Activated CD8-positive, alpha-beta T cell treated with anti-CD3 and anti-CD28 coated beads for 36 hours (primary cell): ENCODE measurements around the gene TNFRSF14. TPM values are rescaled to one million over a fixed set of nuclear protein-coding genes. Genes with fewer than 3 reads are reported as not detected.

Experiments
- ATAC-seq: fragments of 200-7000 bp; cut with Tn5 transposase; one replicate; pipeline ENCODE4 v1.10.0; 2021; ENCODE audit warnings: mild to moderate bottlenecking, moderate library complexity
- CTCF ChIA-PET: fragments of 350-600 bp; sonication (Branson Sonifier 250); formaldehyde crosslinking; loops from one replicate; lab custom pipeline; 2021; ENCODE audit warnings: antibody characterized with exemption; lab: Charles Lee
- POLR2A ChIA-PET: fragments of 350-600 bp; sonication (Branson Sonifier 250); formaldehyde crosslinking; loops from one replicate; lab custom pipeline; 2021; ENCODE audit warnings: antibody characterized with exemption; lab: Charles Lee
- DNase-seq: peaks from one replicate; pipeline ENCODE4 v3.0.0-alpha.2; 2020
- H3K27ac Mint-ChIP-seq: one replicate; pipeline ENCODE4 v1.8.0; 2021; ENCODE audit warnings: mild to moderate bottlenecking, mixed read lengths
- H3K27me3 Mint-ChIP-seq: one replicate; pipeline ENCODE4 v1.8.0; 2021; ENCODE audit warnings: mixed read lengths
- H3K36me3 Mint-ChIP-seq: one replicate; pipeline ENCODE4 v1.8.0; 2021; ENCODE audit warnings: low read depth, mixed read lengths
- H3K4me1 Mint-ChIP-seq: one replicate; pipeline ENCODE4 v1.8.0; 2021; ENCODE audit warnings: low read depth, mixed read lengths
- H3K4me3 Mint-ChIP-seq: one replicate; pipeline ENCODE4 v1.8.0; 2021; ENCODE audit warnings: mild to moderate bottlenecking, moderate library complexity, mixed read lengths
- H3K9me3 Mint-ChIP-seq: one replicate; pipeline ENCODE4 v1.8.0; 2021; ENCODE audit warnings: mixed read lengths
- intact Hi-C: fragments of 100-400 bp; cut with micrococcal nuclease; formaldehyde crosslinking; loops from one replicate; pipeline ENCODE4 v1.10.0; 2022
- total RNA-seq, 2 experiments: library from RNA; stranded (reverse); gene quantifications; one replicate each; pipeline ENCODE4 v1.2.3, GENCODE V29; 2021
- TF ChIP-seq, protein P1 (sequence below): fragments of 200-600 bp; IDR thresholded peaks from one replicate; pipeline ENCODE4 v1.8.0; 2022; ENCODE audit warnings: antibody characterized with exemption, mild to moderate bottlenecking

TNFRSF14 gene
- total RNA-seq, 2 experiments from 2014 or later, result 134 to 140 TPM

DNA sequence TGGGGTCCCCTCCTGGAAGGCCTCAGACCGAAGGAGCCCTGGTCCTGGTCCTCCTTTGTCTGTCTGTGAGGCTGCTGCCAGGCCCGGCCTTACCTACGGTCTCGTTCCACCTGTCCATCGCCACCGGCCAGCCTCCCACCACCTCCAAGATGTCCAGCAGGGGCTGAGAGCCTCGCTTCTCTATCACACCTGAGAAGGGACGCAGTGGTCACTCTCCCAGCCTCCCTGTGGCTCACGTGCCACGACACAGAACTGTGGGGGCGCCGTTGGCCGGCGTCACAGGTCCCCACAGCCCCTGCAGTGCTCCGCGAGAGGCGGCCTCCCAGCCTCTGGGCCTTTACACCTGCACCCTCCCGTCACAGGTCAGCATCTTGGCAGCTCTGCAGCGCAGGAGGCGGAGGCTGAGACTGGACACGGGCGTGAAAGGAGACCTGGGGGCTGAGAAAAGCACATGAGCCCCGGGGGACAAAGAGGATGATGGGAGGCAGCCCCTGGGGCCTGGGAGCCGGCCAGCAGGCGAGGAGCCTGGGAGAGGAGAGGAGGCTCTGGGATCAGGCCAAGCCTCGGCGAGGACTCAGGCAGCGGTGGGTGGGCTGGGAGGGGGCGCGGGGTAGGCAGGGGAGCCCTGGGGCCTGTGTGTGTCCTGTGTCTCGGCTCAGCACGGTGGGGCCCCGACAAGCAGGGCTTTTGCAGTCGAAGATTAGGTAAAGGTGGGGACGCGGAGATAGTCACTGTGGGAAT lies 50.9 kb downstream of the TNFRSF14 start:
- ATAC-seq, result no peak
- DNase-seq, result no peak
- Mint-ChIP-seq H3K4me3 (no peak overlapping the region), H3K9me3 (no peaks in the 10 kb centered on the region), H3K36me3 (no peaks in the 10 kb centered on the region), H3K27me3 (no peaks in the 10 kb centered on the region), H3K4me1 (no peaks in the 10 kb centered on the region), H3K27ac (no peak overlapping the region)
- TF ChIP-seq, protein P1, sequence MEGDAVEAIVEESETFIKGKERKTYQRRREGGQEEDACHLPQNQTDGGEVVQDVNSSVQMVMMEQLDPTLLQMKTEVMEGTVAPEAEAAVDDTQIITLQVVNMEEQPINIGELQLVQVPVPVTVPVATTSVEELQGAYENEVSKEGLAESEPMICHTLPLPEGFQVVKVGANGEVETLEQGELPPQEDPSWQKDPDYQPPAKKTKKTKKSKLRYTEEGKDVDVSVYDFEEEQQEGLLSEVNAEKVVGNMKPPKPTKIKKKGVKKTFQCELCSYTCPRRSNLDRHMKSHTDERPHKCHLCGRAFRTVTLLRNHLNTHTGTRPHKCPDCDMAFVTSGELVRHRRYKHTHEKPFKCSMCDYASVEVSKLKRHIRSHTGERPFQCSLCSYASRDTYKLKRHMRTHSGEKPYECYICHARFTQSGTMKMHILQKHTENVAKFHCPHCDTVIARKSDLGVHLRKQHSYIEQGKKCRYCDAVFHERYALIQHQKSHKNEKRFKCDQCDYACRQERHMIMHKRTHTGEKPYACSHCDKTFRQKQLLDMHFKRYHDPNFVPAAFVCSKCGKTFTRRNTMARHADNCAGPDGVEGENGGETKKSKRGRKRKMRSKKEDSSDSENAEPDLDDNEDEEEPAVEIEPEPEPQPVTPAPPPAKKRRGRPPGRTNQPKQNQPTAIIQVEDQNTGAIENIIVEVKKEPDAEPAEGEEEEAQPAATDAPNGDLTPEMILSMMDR, result no peak
- ChIA-PET CTCF (no interaction called here), POLR2A (no interaction called here)
- intact Hi-C loops, result no loop called here

GRCh38 chr1:2607641-2608091 lies 51.5 kb downstream of the TNFRSF14 start:
- Mint-ChIP-seq H3K27me3 (no peaks in the 10 kb centered on the region), H3K4me3 (no peak overlapping the region), H3K36me3 (no peaks in the 10 kb centered on the region), H3K4me1 (no peaks in the 10 kb centered on the region), H3K27ac (no peak overlapping the region), H3K9me3 (no peaks in the 10 kb centered on the region)
- POLR2A ChIA-PET, result no interaction called here
- TF ChIP-seq, protein P1, result no peak
- ATAC-seq (no peak), DNase-seq (no peak)
- intact Hi-C loops, result no loop called here
- CTCF ChIA-PET, result no interaction called here

DNA sequence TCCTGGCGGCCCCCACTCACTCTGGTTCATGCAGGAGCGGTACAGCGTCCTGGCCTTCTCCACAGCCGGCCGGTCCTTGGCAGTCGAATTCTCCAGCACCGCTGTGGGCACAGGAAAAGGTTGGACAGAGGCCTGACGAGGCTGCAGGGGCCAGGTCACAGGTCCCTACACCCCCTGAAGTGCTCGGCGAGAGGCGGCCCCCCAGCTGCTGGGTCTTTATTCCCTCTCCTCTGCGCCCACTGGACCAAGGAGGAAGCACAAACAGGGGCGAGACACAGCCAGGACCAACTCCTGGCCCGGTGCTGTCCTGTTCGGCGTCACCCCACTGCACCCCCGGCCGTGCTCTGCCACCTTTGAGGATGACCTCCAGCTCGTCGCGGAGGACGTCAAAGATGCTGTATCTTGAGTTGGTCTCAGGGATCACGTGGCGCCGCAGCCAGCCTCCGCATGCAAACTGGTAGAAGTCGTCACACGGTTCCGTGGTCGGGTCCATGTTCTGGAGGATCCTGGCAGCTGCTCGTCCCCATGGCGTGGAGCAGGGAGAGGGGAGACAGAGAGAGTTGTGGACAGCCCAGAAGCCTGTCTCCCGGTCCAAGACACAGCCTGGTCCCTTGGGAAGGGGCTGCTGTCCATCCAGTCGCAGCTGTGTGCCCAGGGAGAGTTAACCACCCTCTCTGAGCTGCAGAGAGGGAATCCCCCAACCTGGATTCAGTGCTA lies 53.3 kb downstream of the TNFRSF14 start:
- Mint-ChIP-seq H3K4me1 (no peaks in the 10 kb centered on the region), H3K27me3 (no peaks in the 10 kb centered on the region), H3K36me3 (no peaks in the 10 kb centered on the region), H3K9me3 (peaks cover 7% of the 10 kb centered on the region), H3K4me3 (no peak overlapping the region), H3K27ac (no peak overlapping the region)
- TF ChIP-seq, protein P1, result no peak
- ChIA-PET POLR2A (no interaction called here), CTCF (no interaction called here)
- intact Hi-C loops, result no loop called here
- DNase-seq, result no peak
- no peak for ATAC-seq

DNA sequence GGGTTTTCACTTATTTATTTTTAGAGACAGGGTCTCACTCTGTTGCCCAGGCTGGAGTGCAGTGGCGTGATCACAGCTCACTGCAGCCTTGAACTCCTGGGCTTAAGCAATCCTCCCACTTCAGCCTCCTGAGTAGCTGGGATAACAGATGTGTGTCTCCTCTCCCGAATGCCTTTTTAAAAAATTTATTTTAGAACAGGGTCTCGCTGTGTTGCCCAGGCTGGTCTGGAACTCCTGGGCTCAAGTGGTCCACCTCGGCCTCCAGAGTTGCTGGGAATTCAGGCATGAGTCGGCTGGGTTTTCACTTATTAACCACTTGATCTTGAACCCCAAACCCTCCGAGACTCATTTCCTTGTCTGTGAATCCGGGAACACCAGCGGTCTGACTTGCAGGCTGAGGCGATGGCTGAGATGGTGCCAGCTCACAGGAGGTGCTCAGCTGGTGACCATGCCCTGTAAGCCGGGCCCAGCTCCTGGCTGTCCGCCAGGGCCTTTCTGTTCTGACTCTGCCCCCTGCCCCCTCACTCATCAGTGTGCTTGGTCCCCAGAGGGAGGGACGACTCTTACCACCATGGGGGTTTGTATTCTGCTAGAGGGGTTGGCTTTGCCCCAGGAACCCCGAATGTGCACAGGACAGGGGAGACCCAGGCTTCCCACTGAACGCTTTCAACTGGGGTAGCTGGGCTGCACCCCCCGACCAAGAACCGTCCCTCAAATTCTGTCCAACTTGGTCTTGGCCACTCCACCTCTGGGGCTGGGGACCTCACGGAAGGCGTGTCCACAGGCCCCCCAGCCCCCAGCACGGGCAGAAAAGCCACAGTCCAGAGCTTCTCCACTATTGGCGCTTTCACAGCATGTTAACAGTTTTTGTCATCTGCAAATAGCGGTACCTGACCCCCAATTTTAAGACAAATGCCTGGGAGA lies 54.1 kb downstream of the TNFRSF14 start:
- ChIA-PET CTCF (no interaction called here), POLR2A (no interaction called here)
- TF ChIP-seq, protein P1, result no peak
- ATAC-seq (no peak), DNase-seq (no peak)
- Mint-ChIP-seq H3K4me1 (no peaks in the 10 kb centered on the region), H3K36me3 (no peaks in the 10 kb centered on the region), H3K4me3 (no peak overlapping the region), H3K27ac (no peak overlapping the region), H3K27me3 (no peaks in the 10 kb centered on the region), H3K9me3 (peaks cover 14% of the 10 kb centered on the region)
- intact Hi-C loops, result no loop called here
